Stimulated activated CD4-positive, alpha-beta T cell treated with anti-CD3 and anti-CD28 coated beads, Interleukin-2, amount 100 ng/mL, for 48 hours (primary cell): ENCODE measurements around the gene C1orf198.

Source experiments
- DNase-seq, 2 donors: peaks; one replicate each; pipeline ENCODE4 v3.0.0-alpha.2; 2020

Gene C1orf198

DNA sequence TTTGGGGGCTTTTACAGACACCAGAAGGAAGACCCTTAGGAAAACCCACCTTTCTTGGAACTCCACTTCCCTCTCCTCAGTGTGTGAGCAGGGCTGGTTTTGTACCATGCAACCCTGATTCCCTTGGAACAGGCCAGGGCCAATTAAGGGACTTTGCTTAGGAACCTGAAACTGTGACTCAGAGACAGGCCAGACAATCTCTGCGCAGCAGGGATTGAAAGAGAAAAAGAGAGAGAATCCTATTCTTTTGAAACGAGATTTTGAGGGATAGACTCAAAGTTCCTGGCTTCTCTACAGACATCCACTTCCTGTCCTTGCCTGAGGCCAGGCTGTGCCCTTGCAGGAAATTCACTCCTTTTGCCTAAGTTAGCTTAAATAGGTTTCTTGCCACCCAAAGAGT lies 23.1 kb upstream of the C1orf198 start:
- DNase-seq = no peak

DNA sequence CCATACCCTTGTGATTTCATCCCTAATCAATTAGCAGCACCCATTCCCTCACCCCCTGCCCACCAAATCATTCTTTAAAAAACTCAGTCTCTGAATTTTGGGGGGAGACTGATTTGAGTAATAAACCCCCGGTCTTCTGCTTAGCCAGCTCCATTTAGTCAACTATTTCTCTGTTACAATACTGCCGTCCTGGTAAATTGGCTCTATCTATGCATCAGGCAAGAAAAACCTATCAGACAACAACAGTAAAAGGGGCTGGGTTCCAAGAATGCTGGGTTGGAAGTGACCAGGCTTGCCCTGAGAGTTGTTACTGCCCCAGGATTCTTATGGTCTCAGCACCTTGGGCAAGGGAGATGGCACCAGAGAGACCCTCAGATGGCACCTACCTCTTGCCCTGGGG lies 16.3 kb upstream of the C1orf198 start:
- no peak for DNase-seq

DNA sequence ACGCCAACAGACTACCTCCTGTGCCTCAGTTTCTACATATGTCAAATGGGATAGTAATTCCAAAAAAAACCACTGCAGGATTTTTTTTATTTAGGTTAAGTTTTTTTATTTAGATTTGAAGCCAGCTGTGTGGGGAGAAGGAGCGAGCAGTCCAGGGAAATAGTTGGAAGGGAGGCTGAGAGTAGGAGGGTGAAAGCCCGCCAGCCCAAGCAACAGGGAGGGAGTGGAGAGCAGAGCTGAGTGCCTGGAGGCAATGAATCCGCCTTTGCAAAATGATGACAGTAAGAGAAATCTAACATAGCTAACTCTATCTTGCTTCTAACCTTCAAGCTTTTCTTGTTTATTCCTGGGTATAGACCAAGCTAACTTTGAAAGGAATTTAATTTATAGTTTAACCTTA lies 15.6 kb upstream of the C1orf198 start:
- no peak for DNase-seq

GRCh38 chr1:230879778-230880177 lies 11.5 kb upstream of the C1orf198 start:
- DNase-seq = no peak

DNA sequence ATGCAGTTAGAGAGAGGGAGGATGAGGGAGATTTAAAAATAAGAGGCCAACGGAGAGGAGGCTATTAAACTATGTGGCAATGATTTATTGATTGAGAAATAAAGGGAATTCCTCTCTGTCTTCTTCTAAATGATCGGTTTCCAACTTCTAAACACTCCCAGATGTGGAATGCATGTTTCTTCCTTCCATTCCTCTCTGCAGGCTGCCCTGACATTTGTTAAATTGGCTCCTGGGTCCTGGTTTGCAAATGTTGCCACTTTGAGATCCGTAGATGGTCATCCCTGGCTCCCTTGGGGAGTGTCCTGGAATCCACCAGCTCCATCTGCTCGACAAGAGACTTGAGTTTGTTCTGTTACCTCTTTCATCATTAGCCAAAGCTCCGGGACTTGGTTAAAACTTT lies 10.3 kb upstream of the C1orf198 start:
- DNase-seq = no peak

DNA sequence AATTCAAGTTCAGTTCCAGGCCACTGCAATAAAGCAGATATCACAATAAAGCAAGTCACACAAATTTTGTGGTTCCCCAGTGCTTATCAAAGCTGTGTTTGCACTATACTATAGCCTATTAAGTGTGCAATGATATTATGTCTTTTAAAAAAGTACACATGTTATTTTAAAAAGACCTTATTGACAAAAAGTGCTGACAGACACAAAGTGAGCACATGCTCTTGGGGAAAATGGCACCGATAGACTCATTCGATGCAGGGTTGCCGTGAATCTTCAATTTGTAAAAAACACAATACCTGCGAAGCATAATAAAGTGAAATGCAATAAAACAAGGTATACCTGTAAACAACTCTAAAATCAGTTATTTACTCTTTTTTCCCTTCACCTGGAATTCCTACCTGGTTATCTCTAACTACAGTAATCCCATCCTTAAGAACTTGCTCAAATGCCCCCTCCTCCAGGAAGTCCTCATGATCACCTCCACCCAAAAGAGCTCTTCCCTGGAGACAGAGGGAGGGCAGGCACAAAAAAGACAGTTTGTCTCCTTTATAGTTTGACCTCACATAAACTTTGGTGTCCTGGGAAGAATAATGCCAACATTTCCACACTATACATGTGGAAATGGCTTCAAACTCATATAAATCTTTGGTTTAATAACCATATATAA lies 9.7 kb upstream of the C1orf198 start:
- DNase-seq = no peak

GRCh38 chr1:230877146-230877923 lies 9.0 kb upstream of the C1orf198 start:
- DNase-seq = no peak

DNA sequence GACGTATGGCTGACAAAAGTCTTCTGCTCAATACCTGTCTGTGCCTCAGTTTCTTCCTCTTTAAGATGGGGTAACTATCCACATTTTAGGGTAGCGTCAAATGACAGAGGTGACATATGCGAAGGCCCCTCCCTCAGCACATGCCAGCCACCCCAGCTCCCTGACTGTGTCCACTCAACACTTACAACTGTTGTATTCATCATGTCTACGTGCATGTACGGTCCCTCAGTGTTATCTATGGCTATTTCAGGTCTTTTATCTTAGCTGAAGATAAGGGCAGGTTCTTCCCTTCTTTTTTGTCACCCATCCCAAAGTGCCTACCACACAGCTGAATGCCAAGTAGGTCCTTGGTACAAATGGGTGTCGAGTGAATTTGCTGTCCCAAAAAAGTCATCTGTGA lies 8.3 kb upstream of the C1orf198 start:
- DNase-seq = no peak

- no peak for DNase-seq
Observed at GRCh38 chr1:230875370-230875769, 7.0 kb upstream of the C1orf198 start.

- DNase-seq = no peak
Observed at GRCh38 chr1:230870916-230871315, 2.6 kb upstream of the C1orf198 start.

- no peak for DNase-seq
Observed at GRCh38 chr1:230869500-230869899, 1.2 kb upstream of the C1orf198 start.

DNA sequence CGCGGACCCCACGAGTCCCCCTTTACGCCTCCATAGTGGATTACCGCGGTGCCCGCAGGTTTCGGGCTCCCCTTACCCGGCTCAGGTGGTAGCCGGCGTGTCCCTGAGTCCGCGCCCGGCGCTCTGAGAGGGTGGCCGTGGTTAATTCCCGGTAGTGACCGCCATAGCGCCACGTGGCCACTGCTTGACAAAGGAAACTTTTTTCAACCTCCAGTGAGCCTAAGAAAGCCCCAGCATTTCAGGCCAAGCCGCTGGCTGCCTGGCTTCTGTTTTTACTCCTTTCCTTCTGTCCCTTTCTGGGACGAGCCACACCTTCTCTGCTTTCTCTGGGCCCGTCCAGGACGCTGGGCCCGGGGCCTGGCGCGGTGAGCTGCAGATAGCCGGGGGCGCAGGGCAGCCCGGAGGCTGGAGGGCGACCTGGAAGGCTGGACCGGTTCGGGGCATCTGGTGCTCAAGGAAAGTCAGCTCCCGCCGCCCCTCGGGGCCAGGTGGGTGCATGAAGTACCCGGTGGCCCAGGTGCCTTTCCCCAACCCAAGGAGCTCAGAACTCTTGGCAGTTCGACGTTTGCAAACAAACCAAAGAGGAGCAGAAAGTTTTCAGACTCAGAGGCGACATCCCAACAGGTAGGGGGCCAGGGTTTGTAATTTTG lies 540 bp upstream of the C1orf198 start:
- DNase-seq = peak in 1 of 2 donors; percentile 23

GRCh38 chr1:230867101-230867902 lies 1.0 kb downstream of the C1orf198 start:
- DNase-seq = no peak

GRCh38 chr1:230866171-230867070 lies 1.9 kb downstream of the C1orf198 start:
- DNase-seq = no peak

- no peak for DNase-seq
Observed at GRCh38 chr1:230865062-230865817, 3.1 kb downstream of the C1orf198 start.

DNA sequence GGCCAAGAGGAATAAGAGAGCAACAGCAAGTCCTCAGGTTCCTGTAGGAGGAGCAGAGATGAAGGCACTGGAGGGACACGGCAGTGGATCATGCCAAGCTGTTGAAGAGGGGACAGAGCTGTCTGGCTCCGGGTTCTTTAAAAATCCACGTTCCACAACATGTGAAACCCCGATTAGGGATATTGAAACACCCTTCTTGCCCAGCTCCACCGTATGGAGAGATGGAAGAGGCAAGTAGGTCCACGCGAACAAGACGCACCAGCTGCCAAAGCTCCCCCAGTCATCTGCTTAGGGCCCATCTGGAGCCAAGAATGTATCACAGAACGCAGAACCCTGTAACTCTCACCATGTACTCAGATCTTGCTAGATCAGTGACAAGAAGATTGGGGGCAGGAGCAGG lies 3.9 kb downstream of the C1orf198 start:
- DNase-seq = no peak

DNA sequence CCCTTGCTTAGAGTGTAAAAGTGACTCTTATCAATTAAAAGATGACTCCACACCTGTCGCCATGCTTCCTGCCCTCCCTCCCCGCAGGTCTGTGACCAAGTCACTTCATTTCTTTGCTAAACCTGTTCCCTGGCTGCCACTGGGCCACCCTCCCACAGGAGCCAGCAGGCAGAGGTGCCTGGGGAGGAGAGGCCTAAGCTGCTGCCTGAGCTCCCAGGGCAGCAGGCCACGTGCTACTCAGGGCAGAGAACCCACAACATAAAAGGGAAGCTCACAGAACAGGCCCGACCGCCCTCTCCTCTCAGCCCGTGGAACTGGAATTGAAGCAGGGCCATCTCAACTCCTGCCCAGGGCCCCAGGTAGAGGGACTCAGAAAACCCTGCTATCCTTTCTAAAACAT lies 4.9 kb downstream of the C1orf198 start:
- DNase-seq = no peak

DNA sequence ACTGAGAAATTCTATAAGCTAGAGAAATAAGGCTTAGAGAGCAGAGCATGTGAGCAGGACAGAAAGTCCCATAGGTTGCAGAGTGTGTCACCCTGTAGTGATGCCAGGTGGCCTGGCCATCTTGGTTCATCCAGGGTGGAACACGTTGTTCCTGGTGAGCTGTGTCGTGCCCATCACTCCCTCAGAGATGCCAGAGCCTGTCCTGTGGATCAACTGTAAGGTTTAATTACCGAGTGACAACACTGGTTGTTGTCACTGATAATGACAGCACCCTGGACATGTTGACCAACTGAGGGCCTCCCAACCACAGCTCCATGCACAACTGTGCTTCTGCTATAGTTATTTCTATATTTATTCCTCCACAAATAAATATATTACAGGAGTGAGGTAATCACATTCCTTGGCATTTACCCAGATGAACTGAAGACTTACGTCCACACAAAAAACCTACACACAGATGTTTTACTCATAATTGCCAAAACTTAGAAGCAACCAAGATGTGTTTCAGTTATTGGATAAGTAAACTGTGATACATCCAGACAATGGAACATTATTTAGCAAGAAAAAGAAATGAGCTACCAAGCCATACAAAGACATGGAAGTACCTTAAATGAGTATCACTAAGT lies 6.2 kb downstream of the C1orf198 start:
- DNase-seq = no peak

DNA sequence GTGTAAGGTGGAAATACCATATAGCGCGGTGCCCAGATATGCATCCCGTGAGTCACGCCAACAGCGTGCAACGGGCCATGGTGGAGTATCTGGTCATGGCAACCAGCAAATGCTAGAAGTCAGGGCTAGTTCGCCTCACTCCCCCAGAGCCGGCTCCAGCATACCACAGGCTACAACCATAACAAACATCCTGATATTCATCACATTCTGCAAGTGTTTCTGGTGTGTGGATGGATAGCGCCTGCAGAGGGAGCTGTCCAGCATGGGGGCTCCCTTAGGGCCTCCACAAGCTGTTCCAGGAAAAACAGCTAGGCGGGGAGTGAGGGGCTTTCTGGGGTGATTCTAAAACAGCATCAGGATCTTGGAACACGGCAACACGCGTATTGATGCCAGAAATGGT lies 6.8 kb downstream of the C1orf198 start:
- no peak for DNase-seq

- no peak for DNase-seq
Observed at GRCh38 chr1:230860617-230861384, 7.5 kb downstream of the C1orf198 start.
